Loucy (cell line): Measurements from ENCODE around the gene ACSF2.
A peak's percentile ranks its signal among the peaks of the same experiment; 100 is the strongest.

Experiments used
- H2AFZ ChIP-seq: fragments of 200-600 bp; sonication (generic); 2 replicates; pipeline ENCODE4 v1.6.0; 2016; ENCODE audit warnings: antibody characterized with exemption, mild to moderate bottlenecking, low read length, moderate library complexity
- H3F3A ChIP-seq: fragments of 200-600 bp; 2 replicates; pipeline ENCODE4 v1.6.0; 2016; ENCODE audit warnings: antibody characterized with exemption, low read depth, mild to moderate bottlenecking
- H3K27me3 ChIP-seq: fragments of 200-600 bp; sonication (generic); 2 replicates; pipeline ENCODE4 v1.6.1; 2014; ENCODE audit warnings: low read length, mild to moderate bottlenecking; ENCODE audit not compliant: insufficient read depth, poor library complexity, severe bottlenecking
- H3K36me3 ChIP-seq: fragments of 200-600 bp; sonication (generic); 2 replicates; pipeline ENCODE4 v1.6.1; 2016; ENCODE audit warnings: low read length; ENCODE audit not compliant: insufficient read depth
- H3K4me1 ChIP-seq: fragments of 200-600 bp; sonication (generic); 2 replicates; pipeline ENCODE4 v1.5.1; 2014; ENCODE audit warnings: low read length, mild to moderate bottlenecking; ENCODE audit not compliant: insufficient read depth, poor library complexity, severe bottlenecking
- H3K4me2 ChIP-seq: fragments of 200-600 bp; sonication (generic); 2 replicates; pipeline ENCODE4 v1.6.0; 2014; ENCODE audit warnings: antibody characterized with exemption, low read length, low read depth, mild to moderate bottlenecking; ENCODE audit not compliant: poor library complexity, severe bottlenecking
- H3K4me3 ChIP-seq: fragments of 200-600 bp; sonication (generic); 2 replicates; pipeline ENCODE4 v1.5.1; 2014; ENCODE audit warnings: low read length, mild to moderate bottlenecking, mixed read lengths; ENCODE audit not compliant: poor library complexity, severe bottlenecking
- H3K79me2 ChIP-seq: fragments of 200-600 bp; sonication (generic); 2 replicates; pipeline ENCODE4 v1.6.1; 2014; ENCODE audit warnings: low read length; ENCODE audit not compliant: insufficient read depth
- H3K9ac ChIP-seq: fragments of 200-600 bp; sonication (generic); 2 replicates; pipeline ENCODE4 v1.6.0; 2014; ENCODE audit warnings: mild to moderate bottlenecking, low read depth, low read length, moderate library complexity; ENCODE audit not compliant: poor library complexity, severe bottlenecking
- H3K9me2 ChIP-seq: fragments of 200-600 bp; sonication (generic); replicated peaks from 2 replicates; pipeline ENCODE4 v1.6.1; 2016; ENCODE audit warnings: low read depth, low read length, mixed read lengths
- H3K9me3 ChIP-seq: fragments of 200-600 bp; sonication (generic); 2 replicates; pipeline ENCODE4 v1.6.1; 2014; ENCODE audit warnings: mild to moderate bottlenecking, antibody characterized with exemption, low read length, low read depth; ENCODE audit not compliant: insufficient read depth
- H4K20me1 ChIP-seq: fragments of 200-600 bp; sonication (generic); 2 replicates; pipeline ENCODE4 v1.6.0; 2014; ENCODE audit warnings: antibody characterized with exemption, low read length, mild to moderate bottlenecking; ENCODE audit not compliant: insufficient read depth, poor library complexity, severe bottlenecking
- CTCF ChIP-seq: fragments of 200-600 bp; sonication (generic); conservative IDR thresholded peaks from 2 replicates; pipeline ENCODE4 v1.5.1; 2014; ENCODE audit warnings: mild to moderate bottlenecking, antibody characterized with exemption, low read length
- EZH2phosphoT487 ChIP-seq: fragments of 200-600 bp; IDR thresholded peaks from 2 replicates; pipeline ENCODE4 v1.6.1; 2018; ENCODE audit warnings: antibody characterized with exemption, mild to moderate bottlenecking, moderate library complexity, borderline replicate concordance

The ACSF2 gene

GRCh38 chr17:50479522-50480141 lies 53.6 kb downstream of the ACSF2 start:
- TF ChIP-seq CTCF, result peak; percentile 69
- TF ChIP-seq EZH2phosphoT487, result no peak
- no peaks in the 10 kb centered on the region for H3K9me2 ChIP-seq
- H3K9me3 ChIP-seq, result no peaks in the 10 kb centered on the region
- H4K20me1 ChIP-seq, result peaks cover 6% of the 10 kb centered on the region
- H3K4me2 ChIP-seq, result peak overlapping the region; percentile 97
- H3K4me3 ChIP-seq, result peak overlapping the region; percentile 97
- peak overlapping the region; percentile 92 for H3K9ac ChIP-seq
- H2AFZ ChIP-seq, result peak overlapping the region; percentile 94
- H3K79me2 ChIP-seq, result peaks cover 19% of the 10 kb centered on the region; the same call in 1 of the 2 replicates
- peaks cover 21% of the 10 kb centered on the region for H3K4me1 ChIP-seq
- H3F3A ChIP-seq, result peaks cover 4% of the 10 kb centered on the region
- no peaks in the 10 kb centered on the region for H3K27me3 ChIP-seq
- H3K36me3 ChIP-seq, result peaks cover 11% of the 10 kb centered on the region; the same call in 1 of the 2 replicates

DNA sequence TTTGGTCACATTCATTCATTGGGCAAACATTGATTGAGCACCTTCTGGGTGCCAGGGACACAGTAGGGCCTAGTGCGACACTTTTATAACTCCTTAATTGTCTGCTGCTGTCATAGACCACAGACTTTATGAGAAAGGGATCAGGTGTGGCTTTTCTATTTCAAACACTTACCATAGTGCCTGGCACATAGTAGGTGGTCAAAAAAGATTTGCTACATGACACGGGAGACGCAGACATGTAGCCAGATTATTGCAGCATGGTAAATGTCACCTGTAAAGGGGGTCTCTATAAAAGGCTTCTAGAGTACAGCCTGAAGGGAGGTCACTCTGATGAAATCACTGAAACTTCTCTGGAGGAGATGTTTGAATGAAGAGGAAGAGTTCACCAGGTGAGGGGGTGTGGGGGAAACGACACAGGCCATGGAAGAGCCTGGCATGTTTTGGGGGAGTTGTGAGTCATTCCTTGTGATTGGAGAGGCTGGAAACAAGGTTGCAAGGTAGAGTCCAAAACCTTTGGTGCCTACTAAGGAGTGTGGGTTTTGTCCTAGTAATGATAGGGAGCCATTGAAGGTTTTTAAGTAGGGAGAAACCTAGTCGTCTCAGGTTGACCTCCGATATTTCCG lies 54.2 kb downstream of the ACSF2 start:
- peaks cover 21% of the 10 kb centered on the region for H3K4me1 ChIP-seq
- H3F3A ChIP-seq, result peaks cover 4% of the 10 kb centered on the region
- TF ChIP-seq CTCF (no peak), EZH2phosphoT487 (no peak)
- H3K9ac ChIP-seq, result peak overlapping the region; percentile 92
- H3K79me2 ChIP-seq, result peaks cover 19% of the 10 kb centered on the region; the same call in 1 of the 2 replicates
- H3K4me2 ChIP-seq, result peak overlapping the region; percentile 97
- peaks cover 6% of the 10 kb centered on the region for H4K20me1 ChIP-seq
- H3K27me3 ChIP-seq, result no peaks in the 10 kb centered on the region
- no peak overlapping the region for H2AFZ ChIP-seq
- peaks cover 17% of the 10 kb centered on the region; the same call in 1 of the 2 replicates for H3K36me3 ChIP-seq
- no peaks in the 10 kb centered on the region for H3K9me2 ChIP-seq
- no peaks in the 10 kb centered on the region for H3K9me3 ChIP-seq
- peak overlapping the region; percentile 97 for H3K4me3 ChIP-seq

- Histone ChIP-seq H4K20me1 (peaks cover 6% of the 10 kb centered on the region), H3K9me2 (no peaks in the 10 kb centered on the region), H3F3A (peaks cover 4% of the 10 kb centered on the region), H3K79me2 (peaks cover 19% of the 10 kb centered on the region; the same call in 1 of the 2 replicates), H3K27me3 (no peaks in the 10 kb centered on the region), H3K9ac (no peak overlapping the region), H3K4me3 (no peak overlapping the region), H2AFZ (no peak overlapping the region), H3K9me3 (no peaks in the 10 kb centered on the region), H3K36me3 (peaks cover 21% of the 10 kb centered on the region; the same call in 1 of the 2 replicates), H3K4me1 (peaks cover 21% of the 10 kb centered on the region), H3K4me2 (peak overlapping the region; percentile 97)
- no peak for TF ChIP-seq EZH2phosphoT487
- TF ChIP-seq CTCF, result no peak
Measured at GRCh38 chr17:50480854-50481490, 55.0 kb downstream of the ACSF2 start.
